ENCODE data around the gene TFAM. TPM values are rescaled to one million over a fixed set of nuclear protein-coding genes. Genes with fewer than 3 reads are reported as not detected.
A peak's percentile ranks its signal among the peaks of the same experiment; 100 is the strongest.

TFAM gene
- total RNA-seq, 1 donor from 2014 or later: 64.2 TPM

GRCh38 chr10:58373442-58373827 is 11.8 kb upstream of the TFAM start:
- Mint-ChIP-seq H3K27ac (ENCODE audit: unreplicated experiment) (no peak overlapping the region), H3K9me3 (no peaks in the 10 kb centered on the region), H3K4me3 (no peak overlapping the region), H3K36me3 (ENCODE audit: low read depth) (no peaks in the 10 kb centered on the region), H3K27me3 (ENCODE audit: low read depth) (no peaks in the 10 kb centered on the region), H3K4me1 (no peaks in the 10 kb centered on the region)
- DNase-seq (ENCODE audit: low read depth, low spot score): no peak
- no peak for TF ChIP-seq CTCF (conservative IDR thresholded peaks at IDR 0.05)

DNA sequence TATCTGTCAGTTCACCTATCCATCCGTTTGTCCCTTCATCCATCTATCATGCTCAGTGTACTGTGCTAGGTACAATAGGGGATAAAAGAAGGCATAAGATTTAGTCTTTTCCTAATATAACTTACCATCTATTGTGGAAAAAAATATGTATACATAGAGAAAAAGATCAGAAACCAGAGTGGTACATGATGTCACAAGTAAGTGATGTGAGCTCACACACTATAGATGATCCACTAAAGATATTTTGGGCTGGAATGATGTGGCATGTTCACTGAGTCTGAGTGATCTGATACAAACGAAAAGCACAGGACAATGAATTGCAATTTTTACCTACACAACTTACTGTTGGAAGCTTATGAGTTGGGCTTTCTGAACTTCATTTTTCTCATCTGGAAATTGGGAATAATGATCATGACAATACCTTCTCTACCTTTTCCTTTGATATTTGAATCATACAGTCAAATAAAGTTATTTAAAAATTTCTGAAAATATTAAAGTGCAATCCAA is 2.7 kb upstream of the TFAM start:
- no peak for DNase-seq (ENCODE audit: low read depth, low spot score)
- H3K9me3 Mint-ChIP-seq: no peaks in the 10 kb centered on the region
- H3K4me1 Mint-ChIP-seq: peaks cover 24% of the 10 kb centered on the region
- H3K27me3 Mint-ChIP-seq (ENCODE audit: low read depth): no peaks in the 10 kb centered on the region
- no peak overlapping the region for H3K4me3 Mint-ChIP-seq
- TF ChIP-seq CTCF (conservative IDR thresholded peaks at IDR 0.05): no peak
- H3K36me3 Mint-ChIP-seq (ENCODE audit: low read depth): no peaks in the 10 kb centered on the region
- no peak overlapping the region for H3K27ac Mint-ChIP-seq (ENCODE audit: unreplicated experiment)

- DNase-seq (ENCODE audit: low read depth, low spot score): no peak
- peak overlapping the region; percentile 99 for H3K4me3 Mint-ChIP-seq
- no peaks in the 10 kb centered on the region for H3K27me3 Mint-ChIP-seq (ENCODE audit: low read depth)
- TF ChIP-seq CTCF (conservative IDR thresholded peaks at IDR 0.05): no peak
- H3K9me3 Mint-ChIP-seq: no peaks in the 10 kb centered on the region
- H3K27ac Mint-ChIP-seq (ENCODE audit: unreplicated experiment): no peak overlapping the region
- H3K36me3 Mint-ChIP-seq (ENCODE audit: low read depth): peaks cover 3% of the 10 kb centered on the region
- H3K4me1 Mint-ChIP-seq: peaks cover 24% of the 10 kb centered on the region
Measured at GRCh38 chr10:58384095-58384494, 1.1 kb upstream of the TFAM start.

GRCh38 chr10:58384544-58384998 is 639 bp upstream of the TFAM start:
- H3K27me3 Mint-ChIP-seq (ENCODE audit: low read depth): no peaks in the 10 kb centered on the region
- peak overlapping the region; percentile 99 for H3K4me3 Mint-ChIP-seq
- TF ChIP-seq CTCF (conservative IDR thresholded peaks at IDR 0.05): no peak
- no peaks in the 10 kb centered on the region for H3K9me3 Mint-ChIP-seq
- no peak for DNase-seq (ENCODE audit: low read depth, low spot score)
- peak overlapping the region; percentile 99 for H3K27ac Mint-ChIP-seq (ENCODE audit: unreplicated experiment)
- peaks cover 27% of the 10 kb centered on the region for H3K4me1 Mint-ChIP-seq
- peaks cover 3% of the 10 kb centered on the region for H3K36me3 Mint-ChIP-seq (ENCODE audit: low read depth)

DNA sequence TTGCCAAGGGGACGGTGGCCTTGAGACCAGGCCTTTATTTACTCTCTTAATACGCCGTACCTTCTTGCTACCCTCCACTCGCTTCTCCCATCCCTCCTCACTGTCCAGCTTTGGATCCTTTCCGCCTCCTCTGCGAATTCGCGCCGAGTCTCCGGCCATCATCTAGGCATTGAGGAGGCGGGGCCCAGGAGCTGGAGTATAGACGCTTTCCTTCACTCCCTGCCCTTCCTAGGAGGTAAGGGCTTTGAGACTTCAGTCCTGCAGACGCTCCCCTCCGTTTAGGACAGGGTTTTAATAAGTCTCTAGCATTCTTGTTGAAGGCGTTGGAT is 538 bp downstream of the TFAM start:
- peak; percentile 6 for TF ChIP-seq CTCF (conservative IDR thresholded peaks at IDR 0.05)
- peak overlapping the region; percentile 99 for H3K27ac Mint-ChIP-seq (ENCODE audit: unreplicated experiment)
- peak overlapping the region; percentile 99 for H3K4me3 Mint-ChIP-seq
- no peaks in the 10 kb centered on the region for H3K9me3 Mint-ChIP-seq
- H3K4me1 Mint-ChIP-seq: peaks cover 35% of the 10 kb centered on the region
- peaks cover 6% of the 10 kb centered on the region for H3K36me3 Mint-ChIP-seq (ENCODE audit: low read depth)
- peak; percentile 20 for DNase-seq (ENCODE audit: low read depth, low spot score)
- H3K27me3 Mint-ChIP-seq (ENCODE audit: low read depth): no peaks in the 10 kb centered on the region

DNA sequence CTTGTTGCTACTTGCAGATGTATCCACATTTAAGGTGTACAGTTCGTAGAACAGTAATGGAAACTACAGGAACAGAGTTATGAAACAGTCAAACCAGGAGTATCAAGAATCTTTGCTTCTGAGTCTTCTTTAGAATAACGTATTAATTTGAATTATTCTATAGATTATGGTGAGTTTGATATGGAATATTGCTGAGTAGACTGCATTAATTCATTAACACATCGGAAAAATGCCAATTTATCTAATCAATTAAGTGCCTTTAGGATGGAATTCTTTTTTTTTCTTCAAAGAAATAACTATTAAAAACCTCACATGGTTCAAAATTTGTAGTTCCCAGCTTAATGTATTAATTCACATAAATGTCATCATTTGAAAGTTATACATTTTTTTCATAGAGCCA is 3.8 kb downstream of the TFAM start:
- no peak for TF ChIP-seq CTCF (conservative IDR thresholded peaks at IDR 0.05)
- Mint-ChIP-seq H3K9me3 (no peaks in the 10 kb centered on the region), H3K4me1 (peaks cover 34% of the 10 kb centered on the region), H3K4me3 (no peak overlapping the region), H3K36me3 (ENCODE audit: low read depth) (peaks cover 12% of the 10 kb centered on the region), H3K27ac (ENCODE audit: unreplicated experiment) (no peak overlapping the region), H3K27me3 (ENCODE audit: low read depth) (no peaks in the 10 kb centered on the region)
- DNase-seq (ENCODE audit: low read depth, low spot score): no peak
